Suprapubic skin (tissue), 3 donors: ENCODE results near the gene CTDSP1.

Experiments used
- POLR2A ChIP-seq, 2 donors: fragments of 450-650 bp; IDR thresholded peaks; one replicate each; pipeline ENCODE4 v1.6.1; 2017; ENCODE audit warnings: antibody characterized with exemption in 2 of 2, mild to moderate bottlenecking in 2 of 2, moderate library complexity in 2 of 2
- TF ChIP-seq, protein P1 (sequence below), 2 donors: fragments of 200-600 bp in 1 of 2; fragments of 450-650 bp in 1 of 2; sonication (generic) in 1 of 2; IDR thresholded peaks; one replicate each; pipeline ENCODE4 v1.5.1; 2016 to 2019; ENCODE audit warnings: antibody characterized with exemption in 2 of 2, mild to moderate bottlenecking in 1 of 2, moderate library complexity in 1 of 2

DNA sequence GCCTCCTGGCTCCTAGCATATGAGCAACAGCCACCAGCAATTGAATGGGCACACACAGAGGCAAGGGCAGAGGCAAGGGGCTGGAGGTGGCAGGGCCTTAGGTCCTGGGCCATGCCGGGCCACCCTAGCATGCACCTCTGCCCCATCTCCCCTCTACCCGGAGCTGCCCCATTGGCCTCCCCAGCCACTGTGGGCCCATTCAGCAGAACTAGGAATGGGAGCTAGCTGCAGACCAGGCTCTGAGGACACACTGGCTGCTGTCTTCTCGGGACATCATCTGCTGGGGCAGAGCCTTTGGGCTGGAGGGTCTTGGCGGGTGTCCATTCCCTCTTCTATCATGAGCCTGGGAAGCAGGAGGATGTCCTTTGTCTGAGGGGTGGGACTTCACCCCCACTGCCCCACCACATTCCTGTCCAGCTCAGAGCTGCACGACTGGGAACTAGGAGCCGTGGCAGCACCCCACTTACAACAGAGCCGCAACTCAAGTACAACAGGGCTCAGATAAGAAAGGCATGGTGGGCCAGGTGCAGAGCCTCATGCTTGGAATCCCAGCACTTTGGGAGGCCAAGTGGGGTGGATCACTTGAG is 20.1 kb downstream of the CTDSP1 start:
- TF ChIP-seq, protein P1, sequence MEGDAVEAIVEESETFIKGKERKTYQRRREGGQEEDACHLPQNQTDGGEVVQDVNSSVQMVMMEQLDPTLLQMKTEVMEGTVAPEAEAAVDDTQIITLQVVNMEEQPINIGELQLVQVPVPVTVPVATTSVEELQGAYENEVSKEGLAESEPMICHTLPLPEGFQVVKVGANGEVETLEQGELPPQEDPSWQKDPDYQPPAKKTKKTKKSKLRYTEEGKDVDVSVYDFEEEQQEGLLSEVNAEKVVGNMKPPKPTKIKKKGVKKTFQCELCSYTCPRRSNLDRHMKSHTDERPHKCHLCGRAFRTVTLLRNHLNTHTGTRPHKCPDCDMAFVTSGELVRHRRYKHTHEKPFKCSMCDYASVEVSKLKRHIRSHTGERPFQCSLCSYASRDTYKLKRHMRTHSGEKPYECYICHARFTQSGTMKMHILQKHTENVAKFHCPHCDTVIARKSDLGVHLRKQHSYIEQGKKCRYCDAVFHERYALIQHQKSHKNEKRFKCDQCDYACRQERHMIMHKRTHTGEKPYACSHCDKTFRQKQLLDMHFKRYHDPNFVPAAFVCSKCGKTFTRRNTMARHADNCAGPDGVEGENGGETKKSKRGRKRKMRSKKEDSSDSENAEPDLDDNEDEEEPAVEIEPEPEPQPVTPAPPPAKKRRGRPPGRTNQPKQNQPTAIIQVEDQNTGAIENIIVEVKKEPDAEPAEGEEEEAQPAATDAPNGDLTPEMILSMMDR (IDR thresholded peaks at IDR 0.05) = no peak
- TF ChIP-seq POLR2A (IDR thresholded peaks at IDR 0.05) = no peak
